LHCN-M2 (cell line): ENCODE data around the gene TMEM141. TPM values are rescaled to one million over a fixed set of nuclear protein-coding genes. Genes with fewer than 3 reads are reported as not detected.
"Not testable (repeated sequence)": the region's sequence is repeated elsewhere in the genome, so short reads cannot be mapped to it uniquely, and the experiment has no call there.

Source experiments
- DNase-seq: peaks from one replicate; pipeline ENCODE4 v3.0.0-alpha.2; 2012; ENCODE audit warnings: low read depth
- total RNA-seq: library from RNA; depleted of rRNA; stranded (reverse); fragments of >200 nt; gene quantifications from 2 replicates; pipeline ENCODE4 v1.2.3, GENCODE V29; 2014

TMEM141 gene
- total RNA-seq, 1 experiment from 2014 or later = 76.3 TPM

GRCh38 chr9:136755302-136756133 is 35.6 kb upstream of the TMEM141 start:
- DNase-seq = not testable (repeated sequence)

- no peak for DNase-seq
Observed at GRCh38 chr9:136756134-136756438, 35.1 kb upstream of the TMEM141 start.

GRCh38 chr9:136756836-136757235 is 34.3 kb upstream of the TMEM141 start:
- DNase-seq = no peak

GRCh38 chr9:136757328-136757727 is 33.8 kb upstream of the TMEM141 start:
- no peak for DNase-seq

GRCh38 chr9:136757751-136758140 is 33.4 kb upstream of the TMEM141 start:
- DNase-seq = no peak

- no peak for DNase-seq
Observed at GRCh38 chr9:136759001-136759400, 32.1 kb upstream of the TMEM141 start.

- no peak for DNase-seq
Observed at GRCh38 chr9:136759436-136760325, 31.5 kb upstream of the TMEM141 start.

- no peak for DNase-seq
Observed at GRCh38 chr9:136760424-136760823, 30.7 kb upstream of the TMEM141 start.

- peak; percentile 53 for DNase-seq
Observed at GRCh38 chr9:136760834-136761544, 30.2 kb upstream of the TMEM141 start.

GRCh38 chr9:136761545-136761981 is 29.6 kb upstream of the TMEM141 start:
- no peak for DNase-seq

- DNase-seq = no peak
Observed at GRCh38 chr9:136762221-136762691, 28.9 kb upstream of the TMEM141 start.

GRCh38 chr9:136762915-136763648 is 28.1 kb upstream of the TMEM141 start:
- no peak for DNase-seq

- no peak for DNase-seq
Observed at GRCh38 chr9:136763649-136764035, 27.5 kb upstream of the TMEM141 start.

- DNase-seq = no peak
Observed at GRCh38 chr9:136764301-136764891, 26.7 kb upstream of the TMEM141 start, which contains the start of gene LCN15. LCN15 (minus strand) TSS chr9:136764518; CDS start chr9:136764488, 30 bp downstream.

- DNase-seq = no peak
Observed at GRCh38 chr9:136765041-136765440, 26.1 kb upstream of the TMEM141 start.

- not testable (repeated sequence) for DNase-seq
Observed at GRCh38 chr9:136765745-136766409, 25.3 kb upstream of the TMEM141 start.

- peak; percentile 50 for DNase-seq
Observed at GRCh38 chr9:136766410-136767120, 24.6 kb upstream of the TMEM141 start.

- DNase-seq = no peak
Observed at GRCh38 chr9:136769710-136770191, 21.4 kb upstream of the TMEM141 start.

- no peak for DNase-seq
Observed at GRCh38 chr9:136771907-136772415, 19.2 kb upstream of the TMEM141 start.
